Natural killer cell treated with Interleukin-12 subunit alpha and Interleukin-12 subunit beta and Interleukin-15 and Interleukin-18, amount 100 ng/mL, for 72 hours (primary cell): ENCODE data around the gene PI4KA. TPM values are rescaled to one million over a fixed set of nuclear protein-coding genes. Genes with fewer than 3 reads are reported as not detected.
"Not testable (repeated sequence)": the region's sequence is repeated elsewhere in the genome, so short reads cannot be mapped to it uniquely, and the experiment has no call there.

ENCODE experiments used
- ATAC-seq, 2 donors: fragments of 150-1000 bp; cut with Tn5 transposase in 1 of 2; sonication (Bioruptor Pico), chemical (Tn5 transposase) in 1 of 2; 2 replicates each; pipeline ENCODE4 v1.10.0; 2021
- DNase-seq: peaks from one replicate; pipeline ENCODE4 v3.0.0; 2022; ENCODE audit warnings: low spot score
- H3K27ac Mint-ChIP-seq, 2 donors: 1 replicate in 1 of 2; 2 replicates in 1 of 2; pipeline ENCODE4 v1.8.0; 2022; ENCODE audit warnings: mixed read lengths in 2 of 2, mild to moderate bottlenecking in 1 of 2, moderate library complexity in 1 of 2
- H3K27me3 Mint-ChIP-seq, 2 donors: 1 replicate in 1 of 2; 2 replicates in 1 of 2; pipeline ENCODE4 v1.8.0; 2022; ENCODE audit warnings: mixed read lengths in 2 of 2
- H3K36me3 Mint-ChIP-seq: one replicate; pipeline ENCODE4 v1.8.0; 2022; ENCODE audit warnings: mixed read lengths
- H3K4me1 Mint-ChIP-seq, 2 donors: 1 replicate in 1 of 2; 2 replicates in 1 of 2; pipeline ENCODE4 v1.8.0; 2022; ENCODE audit warnings: low read depth in 2 of 2, mixed read lengths in 2 of 2, mild to moderate bottlenecking in 1 of 2
- H3K4me3 Mint-ChIP-seq: one replicate; pipeline ENCODE4 v1.8.0; 2022; ENCODE audit warnings: mixed read lengths
- H3K9me3 Mint-ChIP-seq: 2 replicates; pipeline ENCODE4 v1.8.0; 2022; ENCODE audit warnings: mixed read lengths
- total RNA-seq, 2 donors: library from RNA; stranded (reverse); gene quantifications; one replicate each; pipeline ENCODE4 v1.2.3, GENCODE V29; 2022

PI4KA gene
- total RNA-seq, 2 donors from 2014 or later, result 88.5 to 146 TPM

GRCh38 chr22:20673295-20674195, 185.1 kb downstream of the PI4KA start:
- H3K9me3 Mint-ChIP-seq, result no peaks in the 10 kb centered on the region
- no peaks in the 10 kb centered on the region for H3K36me3 Mint-ChIP-seq
- H3K4me1 Mint-ChIP-seq, result no peaks in the 10 kb centered on the region
- no peak overlapping the region for H3K27ac Mint-ChIP-seq
- ATAC-seq (no peak), DNase-seq (no peak)
- peaks cover 30 to 35% of the 10 kb centered on the region in 2 donors for H3K27me3 Mint-ChIP-seq
- H3K4me3 Mint-ChIP-seq, result no peak overlapping the region

DNA sequence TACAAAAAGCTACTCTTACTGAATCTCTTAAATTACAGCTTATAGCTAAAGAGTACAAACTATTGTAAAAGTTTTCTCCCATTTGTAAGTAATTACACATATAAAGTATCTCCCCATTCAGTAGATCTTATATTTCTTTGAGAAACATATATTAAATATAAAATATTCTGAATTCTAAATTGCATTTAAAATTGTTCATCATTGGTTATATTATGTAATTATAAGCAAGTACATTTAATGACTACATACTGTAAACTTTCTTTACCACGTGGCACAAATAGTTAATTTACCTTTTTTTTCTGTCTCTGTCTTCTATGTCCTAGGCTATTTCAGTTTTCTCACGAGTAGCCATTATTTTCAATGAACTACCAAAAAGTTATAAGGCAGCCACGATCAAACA, 185.9 kb downstream of the PI4KA start:
- no peak overlapping the region for H3K4me3 Mint-ChIP-seq
- no peaks in the 10 kb centered on the region for H3K4me1 Mint-ChIP-seq
- H3K27me3 Mint-ChIP-seq, result peaks cover 25 to 29% of the 10 kb centered on the region in 2 donors
- DNase-seq (no peak), ATAC-seq (no peak)
- no peaks in the 10 kb centered on the region for H3K36me3 Mint-ChIP-seq
- no peak overlapping the region for H3K27ac Mint-ChIP-seq
- H3K9me3 Mint-ChIP-seq, result no peaks in the 10 kb centered on the region

GRCh38 chr22:20672082-20672424, 186.6 kb downstream of the PI4KA start:
- ATAC-seq (no peak), DNase-seq (no peak)
- Mint-ChIP-seq H3K4me1 (no peaks in the 10 kb centered on the region), H3K4me3 (no peak overlapping the region), H3K27ac (no peak overlapping the region), H3K9me3 (no peaks in the 10 kb centered on the region), H3K27me3 (peaks cover 22 to 28% of the 10 kb centered on the region in 2 donors), H3K36me3 (no peaks in the 10 kb centered on the region)

- ATAC-seq (no peak), DNase-seq (no peak)
- no peaks in the 10 kb centered on the region for H3K4me1 Mint-ChIP-seq
- H3K4me3 Mint-ChIP-seq, result no peak overlapping the region
- H3K9me3 Mint-ChIP-seq, result no peaks in the 10 kb centered on the region
- peaks cover 17 to 28% of the 10 kb centered on the region in 2 donors for H3K27me3 Mint-ChIP-seq
- H3K27ac Mint-ChIP-seq, result no peak overlapping the region
- no peaks in the 10 kb centered on the region for H3K36me3 Mint-ChIP-seq
Observed at GRCh38 chr22:20671409-20672081, 187.1 kb downstream of the PI4KA start.

GRCh38 chr22:20670457-20671261, 188.0 kb downstream of the PI4KA start:
- H3K4me1 Mint-ChIP-seq, DNase-seq, H3K4me3 Mint-ChIP-seq, H3K27ac Mint-ChIP-seq, H3K36me3 Mint-ChIP-seq, ATAC-seq, H3K9me3 Mint-ChIP-seq: not testable (repeated sequence)
- H3K27me3 Mint-ChIP-seq, result peaks cover 12 to 20% of the 10 kb centered on the region in 2 donors

- not testable (repeated sequence) for H3K27ac Mint-ChIP-seq, ATAC-seq, DNase-seq, H3K9me3 Mint-ChIP-seq, H3K4me1 Mint-ChIP-seq, H3K4me3 Mint-ChIP-seq, H3K36me3 Mint-ChIP-seq
- H3K27me3 Mint-ChIP-seq, result peaks cover 5 to 13% of the 10 kb centered on the region in 2 donors
Observed at GRCh38 chr22:20669884-20670283, 188.7 kb downstream of the PI4KA start.

DNA sequence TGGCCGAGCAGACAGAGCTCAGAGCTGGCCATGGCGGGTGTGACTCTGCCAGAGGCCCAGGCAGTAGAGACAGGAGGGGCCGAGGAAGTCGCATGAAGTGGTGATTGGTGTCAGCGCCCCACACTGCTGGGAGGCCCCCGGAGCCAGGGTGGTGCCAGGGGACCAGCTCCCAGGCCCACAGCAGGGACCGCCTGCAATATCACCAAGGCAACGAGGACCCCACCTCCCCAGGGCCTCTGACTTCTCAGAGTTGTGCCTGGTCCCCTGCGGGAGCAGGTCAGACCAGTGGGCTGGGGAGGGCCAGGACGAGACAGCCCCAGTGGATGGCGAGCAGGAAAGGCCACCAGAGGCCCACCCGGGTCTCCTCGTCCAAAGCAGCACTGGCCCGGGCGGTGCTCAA, 189.1 kb downstream of the PI4KA start:
- not testable (repeated sequence) for H3K4me3 Mint-ChIP-seq, ATAC-seq, H3K36me3 Mint-ChIP-seq, H3K9me3 Mint-ChIP-seq, H3K27ac Mint-ChIP-seq, DNase-seq, H3K4me1 Mint-ChIP-seq
- peaks cover 5 to 11% of the 10 kb centered on the region in 2 donors for H3K27me3 Mint-ChIP-seq

DNA sequence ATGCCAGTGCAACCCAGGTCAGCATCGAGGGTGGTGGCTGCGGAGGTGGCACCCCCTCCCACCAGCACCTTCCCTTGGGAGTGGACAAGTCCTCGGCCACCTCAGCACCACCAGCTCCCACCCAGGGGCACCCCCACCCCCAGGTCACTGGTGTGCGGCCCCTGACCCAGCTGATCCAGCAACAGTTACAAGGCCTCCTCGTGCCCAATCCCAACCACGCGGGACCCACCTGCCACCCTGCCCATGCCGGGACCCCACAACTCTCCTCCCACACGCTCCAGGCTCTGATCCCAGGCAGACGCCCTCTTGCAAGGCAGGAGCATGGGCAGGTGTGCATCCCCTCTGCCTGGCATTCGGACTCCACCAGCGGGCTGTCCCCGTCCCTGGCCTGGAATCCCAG, 189.8 kb downstream of the PI4KA start:
- not testable (repeated sequence) for DNase-seq, H3K4me1 Mint-ChIP-seq, H3K4me3 Mint-ChIP-seq, H3K9me3 Mint-ChIP-seq, H3K36me3 Mint-ChIP-seq, H3K27me3 Mint-ChIP-seq, H3K27ac Mint-ChIP-seq, ATAC-seq

DNA sequence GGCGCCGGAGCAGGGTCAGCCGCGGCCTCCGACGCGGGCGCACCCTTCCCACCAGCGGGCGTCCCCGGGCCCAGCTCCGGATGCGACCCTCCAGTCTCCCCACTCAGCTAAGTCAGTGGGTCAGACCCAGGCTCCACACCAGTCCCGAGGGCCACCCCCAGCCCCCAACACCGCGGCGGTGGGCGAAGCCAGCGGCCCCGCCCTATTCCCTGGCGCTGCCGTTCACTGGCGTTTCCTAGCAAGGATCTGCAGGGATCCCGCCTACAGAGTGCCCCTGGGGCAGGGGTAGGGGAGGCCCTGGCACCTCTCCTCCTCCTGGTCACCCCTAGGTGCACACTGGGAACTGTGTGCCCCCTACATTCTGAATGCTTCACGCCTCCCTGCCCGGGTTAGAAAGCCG, 190.4 kb downstream of the PI4KA start:
- not testable (repeated sequence) for DNase-seq, H3K9me3 Mint-ChIP-seq, H3K4me3 Mint-ChIP-seq, ATAC-seq, H3K27me3 Mint-ChIP-seq, H3K27ac Mint-ChIP-seq, H3K36me3 Mint-ChIP-seq, H3K4me1 Mint-ChIP-seq

DNA sequence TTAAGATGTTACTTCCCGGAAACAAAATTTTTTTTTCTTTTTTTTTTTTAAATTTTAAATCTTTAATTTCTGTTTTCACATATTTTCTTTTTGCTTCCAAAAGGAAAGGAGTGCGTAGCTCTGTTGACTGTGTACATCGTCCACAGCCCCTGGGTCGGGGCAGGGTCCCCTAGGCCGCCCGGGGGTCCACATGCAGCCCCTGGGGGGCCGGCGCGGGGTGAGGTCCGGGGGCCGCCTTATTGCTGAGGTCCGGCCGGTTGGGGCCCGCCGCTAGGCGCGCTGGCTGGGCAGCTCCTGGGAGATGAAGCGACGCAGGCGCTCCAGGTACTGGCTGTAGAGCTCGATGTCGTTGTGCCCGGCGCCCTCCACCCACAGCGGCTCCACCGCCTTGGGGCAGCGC, 191.1 kb downstream of the PI4KA start:
- not testable (repeated sequence) for H3K27ac Mint-ChIP-seq, H3K4me1 Mint-ChIP-seq
- peaks cover 11% of the 10 kb centered on the region for H3K36me3 Mint-ChIP-seq

DNA sequence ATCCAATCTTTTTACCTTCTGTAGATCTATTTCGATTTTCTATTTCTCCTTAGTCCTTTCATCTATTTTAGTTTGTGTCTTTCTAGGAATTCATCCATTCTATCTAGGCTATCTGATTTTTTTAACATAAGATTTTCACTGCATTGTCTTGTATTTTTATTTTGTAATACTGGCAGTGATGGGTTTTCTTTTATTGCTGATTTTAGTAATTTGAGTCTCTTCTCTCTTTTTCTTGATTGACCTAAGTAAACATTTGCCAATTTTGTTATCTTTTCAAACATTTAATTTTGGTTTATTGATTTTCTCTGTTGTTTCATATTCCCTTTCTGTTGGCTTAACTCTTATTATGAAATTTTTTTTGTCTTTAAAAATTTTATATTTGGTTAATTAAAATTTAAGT, 192.1 kb downstream of the PI4KA start:
- Mint-ChIP-seq H3K27me3 (peaks cover 13 to 19% of the 10 kb centered on the region in 2 donors), H3K4me3 (no peak overlapping the region), H3K36me3 (peaks cover 11% of the 10 kb centered on the region), H3K9me3 (peaks cover 3% of the 10 kb centered on the region), H3K4me1 (no peaks in the 10 kb centered on the region), H3K27ac (no peak overlapping the region)
- DNase-seq (no peak), ATAC-seq (no peak)

More for the DNA sequence above, 191.1 kb downstream of the PI4KA start:
- H3K27me3 Mint-ChIP-seq, result peaks cover 9 to 12% of the 10 kb centered on the region in 2 donors
- not testable (repeated sequence) for ATAC-seq, DNase-seq, H3K4me3 Mint-ChIP-seq, H3K9me3 Mint-ChIP-seq

- H3K4me3 Mint-ChIP-seq, result no peak overlapping the region
- ATAC-seq, result no peak
- no peak overlapping the region for H3K27ac Mint-ChIP-seq
- H3K36me3 Mint-ChIP-seq, result peaks cover 11% of the 10 kb centered on the region
- peaks cover 20 to 36% of the 10 kb centered on the region in 2 donors for H3K27me3 Mint-ChIP-seq
- H3K4me1 Mint-ChIP-seq, result no peaks in the 10 kb centered on the region
- H3K9me3 Mint-ChIP-seq, result peaks cover 3% of the 10 kb centered on the region
- no peak for DNase-seq
Observed at GRCh38 chr22:20664594-20664959, 194.0 kb downstream of the PI4KA start.

GRCh38 chr22:20663941-20664593, 194.5 kb downstream of the PI4KA start:
- H3K4me1 Mint-ChIP-seq, result no peaks in the 10 kb centered on the region
- no peak overlapping the region for H3K4me3 Mint-ChIP-seq
- H3K27me3 Mint-ChIP-seq, result peaks cover 20 to 38% of the 10 kb centered on the region in 2 donors
- H3K27ac Mint-ChIP-seq, result no peak overlapping the region
- H3K9me3 Mint-ChIP-seq, result peaks cover 3% of the 10 kb centered on the region
- ATAC-seq (no peak), DNase-seq (no peak)
- H3K36me3 Mint-ChIP-seq, result peaks cover 11% of the 10 kb centered on the region
